ENCODE measurements around the gene KCNH3.

Gene KCNH3

DNA sequence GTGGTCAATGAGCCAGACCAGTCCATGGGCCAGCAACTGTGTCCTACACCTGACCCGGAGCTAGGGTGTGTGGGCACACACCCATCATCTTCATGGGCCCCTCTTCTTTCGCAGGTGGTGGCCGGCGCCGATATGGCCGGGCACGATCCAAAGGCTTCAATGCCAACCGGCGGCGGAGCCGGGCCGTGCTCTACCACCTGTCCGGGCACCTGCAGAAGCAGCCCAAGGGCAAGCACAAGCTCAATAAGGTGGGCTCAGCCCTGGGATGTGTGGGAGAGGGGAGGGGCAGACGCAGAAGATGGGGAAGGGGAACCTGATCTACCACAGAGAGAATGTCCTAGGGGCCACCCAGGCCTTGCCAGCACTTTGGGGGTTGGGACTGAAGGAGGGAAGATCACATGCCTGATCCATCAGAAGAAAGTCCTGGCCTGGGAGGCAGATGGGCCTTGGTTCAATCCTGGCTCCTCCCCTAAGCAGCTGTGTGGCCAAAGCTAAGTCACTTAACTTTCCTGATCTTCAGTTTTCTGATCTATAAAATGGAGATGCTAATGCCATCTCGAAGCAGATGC lies 3.8 kb downstream of the KCNH3 start:
- TF ChIP-seq, protein P1, sequence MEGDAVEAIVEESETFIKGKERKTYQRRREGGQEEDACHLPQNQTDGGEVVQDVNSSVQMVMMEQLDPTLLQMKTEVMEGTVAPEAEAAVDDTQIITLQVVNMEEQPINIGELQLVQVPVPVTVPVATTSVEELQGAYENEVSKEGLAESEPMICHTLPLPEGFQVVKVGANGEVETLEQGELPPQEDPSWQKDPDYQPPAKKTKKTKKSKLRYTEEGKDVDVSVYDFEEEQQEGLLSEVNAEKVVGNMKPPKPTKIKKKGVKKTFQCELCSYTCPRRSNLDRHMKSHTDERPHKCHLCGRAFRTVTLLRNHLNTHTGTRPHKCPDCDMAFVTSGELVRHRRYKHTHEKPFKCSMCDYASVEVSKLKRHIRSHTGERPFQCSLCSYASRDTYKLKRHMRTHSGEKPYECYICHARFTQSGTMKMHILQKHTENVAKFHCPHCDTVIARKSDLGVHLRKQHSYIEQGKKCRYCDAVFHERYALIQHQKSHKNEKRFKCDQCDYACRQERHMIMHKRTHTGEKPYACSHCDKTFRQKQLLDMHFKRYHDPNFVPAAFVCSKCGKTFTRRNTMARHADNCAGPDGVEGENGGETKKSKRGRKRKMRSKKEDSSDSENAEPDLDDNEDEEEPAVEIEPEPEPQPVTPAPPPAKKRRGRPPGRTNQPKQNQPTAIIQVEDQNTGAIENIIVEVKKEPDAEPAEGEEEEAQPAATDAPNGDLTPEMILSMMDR (IDR thresholded peaks at IDR 0.05): no peak
- H3K27ac ChIP-seq: no peak overlapping the region

DNA sequence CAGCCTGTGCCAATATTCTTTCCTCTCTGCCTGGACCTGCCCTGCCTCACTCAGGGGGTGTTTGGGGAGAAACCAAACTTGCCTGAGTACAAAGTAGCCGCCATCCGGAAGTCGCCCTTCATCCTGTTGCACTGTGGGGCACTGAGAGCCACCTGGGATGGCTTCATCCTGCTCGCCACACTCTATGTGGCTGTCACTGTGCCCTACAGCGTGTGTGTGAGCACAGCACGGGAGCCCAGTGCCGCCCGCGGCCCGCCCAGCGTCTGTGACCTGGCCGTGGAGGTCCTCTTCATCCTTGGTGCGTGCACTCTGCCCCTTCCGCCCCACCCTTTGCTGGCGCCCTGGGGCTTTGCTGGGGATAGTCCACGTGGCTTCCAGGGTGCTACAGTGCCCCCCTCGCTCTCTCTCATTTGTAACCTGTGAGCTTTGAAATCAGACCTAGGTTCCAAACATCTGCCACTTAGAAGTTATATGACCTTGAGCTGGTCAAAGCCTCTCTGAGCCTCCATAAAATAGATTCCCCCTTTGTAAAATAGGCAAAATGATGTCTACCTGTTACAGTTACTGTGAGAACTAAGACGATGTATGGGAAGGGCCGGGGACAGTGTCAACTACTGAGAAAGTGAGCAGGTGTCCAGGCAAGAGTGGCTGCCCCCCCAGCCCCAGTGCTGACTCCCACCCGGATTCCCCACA lies 4.5 kb downstream of the KCNH3 start:
- TF ChIP-seq, protein P1 (IDR thresholded peaks at IDR 0.05): no peak
- no peak for TF ChIP-seq ZFX (IDR thresholded peaks at IDR 0.05; ENCODE audit: borderline replicate concordance)
- H3K27ac ChIP-seq: no peak overlapping the region

DNA sequence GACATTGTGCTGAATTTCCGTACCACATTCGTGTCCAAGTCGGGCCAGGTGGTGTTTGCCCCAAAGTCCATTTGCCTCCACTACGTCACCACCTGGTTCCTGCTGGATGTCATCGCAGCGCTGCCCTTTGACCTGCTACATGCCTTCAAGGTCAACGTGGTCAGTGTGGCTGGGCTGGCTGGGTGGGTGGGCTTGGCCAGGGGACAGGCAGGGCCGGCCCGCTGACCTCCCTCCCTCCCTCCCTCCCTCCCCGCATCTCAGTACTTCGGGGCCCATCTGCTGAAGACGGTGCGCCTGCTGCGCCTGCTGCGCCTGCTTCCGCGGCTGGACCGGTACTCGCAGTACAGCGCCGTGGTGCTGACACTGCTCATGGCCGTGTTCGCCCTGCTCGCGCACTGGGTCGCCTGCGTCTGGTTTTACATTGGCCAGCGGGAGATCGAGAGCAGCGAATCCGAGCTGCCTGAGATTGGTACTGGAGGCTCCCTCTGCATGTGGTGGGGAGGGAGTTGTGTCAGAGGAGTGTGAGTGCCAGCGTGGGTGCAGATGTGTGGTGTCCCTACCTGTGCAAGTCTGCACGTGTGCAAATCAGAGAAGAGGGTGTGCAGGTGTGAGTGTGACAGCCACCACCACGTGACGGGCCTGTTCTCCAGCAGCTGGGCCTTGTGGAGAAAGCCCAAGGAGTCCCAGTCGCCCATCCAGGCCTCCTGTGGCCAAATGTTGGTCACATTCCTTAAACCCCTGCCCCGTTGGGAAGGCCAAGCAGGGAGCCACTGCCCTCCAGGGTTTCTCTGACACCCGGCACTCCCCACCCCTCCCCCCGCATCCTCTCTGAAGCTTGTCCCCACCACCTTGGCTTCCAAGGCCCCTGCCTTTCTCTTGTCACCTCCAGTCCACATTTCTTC lies 5.3 kb downstream of the KCNH3 start:
- TF ChIP-seq, protein P1 (IDR thresholded peaks at IDR 0.05): no peak
- TF ChIP-seq ZFX (IDR thresholded peaks at IDR 0.05; ENCODE audit: borderline replicate concordance): no peak
- no peak overlapping the region for H3K27ac ChIP-seq

DNA sequence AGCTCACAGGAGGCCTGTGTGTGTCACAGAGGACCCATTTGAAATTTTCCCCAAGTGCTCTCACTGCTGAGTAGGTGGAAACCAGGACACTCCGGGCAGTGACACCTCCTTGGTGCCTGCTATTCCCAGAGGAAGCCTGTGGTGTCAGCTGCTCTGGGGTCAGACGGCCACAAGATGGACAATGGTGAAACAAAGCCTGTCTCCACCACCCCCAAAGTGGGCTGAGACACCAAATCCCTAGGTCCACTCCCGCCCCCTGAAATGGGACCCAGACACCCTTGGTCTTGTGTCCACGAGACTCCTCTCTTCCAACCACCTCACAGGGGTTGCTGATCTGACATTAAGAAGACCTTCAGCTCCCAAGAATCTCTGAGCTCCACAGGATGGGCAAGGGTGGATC lies 7.0 kb downstream of the KCNH3 start:
- TF ChIP-seq, protein P1 (IDR thresholded peaks at IDR 0.05): no peak
- no peak for TF ChIP-seq ZFX (IDR thresholded peaks at IDR 0.05; ENCODE audit: borderline replicate concordance)
- H3K27ac ChIP-seq: no peak overlapping the region

DNA sequence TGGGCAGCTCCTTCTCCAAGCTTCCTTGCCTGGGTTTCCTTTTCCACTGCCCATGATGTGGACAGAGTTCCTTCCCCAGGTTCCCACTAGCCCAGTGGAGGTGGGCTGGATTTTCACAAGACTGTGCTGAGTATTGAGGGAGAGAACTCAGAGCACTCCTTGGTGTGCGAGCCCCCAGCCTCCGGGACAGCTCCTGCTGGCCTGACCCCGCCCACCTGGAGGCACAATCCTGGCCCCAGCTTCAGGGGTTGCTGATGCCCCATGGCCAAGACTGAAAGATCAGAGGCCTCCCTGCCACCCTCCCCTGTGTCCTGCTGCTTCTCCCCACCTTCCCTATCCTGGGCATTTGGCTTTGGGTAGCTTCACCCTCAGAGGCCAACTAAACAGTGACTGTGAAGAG lies 7.7 kb downstream of the KCNH3 start:
- TF ChIP-seq, protein P1 (IDR thresholded peaks at IDR 0.05): no peak
- TF ChIP-seq ZFX (IDR thresholded peaks at IDR 0.05; ENCODE audit: borderline replicate concordance): no peak
- H3K27ac ChIP-seq: no peak overlapping the region

DNA sequence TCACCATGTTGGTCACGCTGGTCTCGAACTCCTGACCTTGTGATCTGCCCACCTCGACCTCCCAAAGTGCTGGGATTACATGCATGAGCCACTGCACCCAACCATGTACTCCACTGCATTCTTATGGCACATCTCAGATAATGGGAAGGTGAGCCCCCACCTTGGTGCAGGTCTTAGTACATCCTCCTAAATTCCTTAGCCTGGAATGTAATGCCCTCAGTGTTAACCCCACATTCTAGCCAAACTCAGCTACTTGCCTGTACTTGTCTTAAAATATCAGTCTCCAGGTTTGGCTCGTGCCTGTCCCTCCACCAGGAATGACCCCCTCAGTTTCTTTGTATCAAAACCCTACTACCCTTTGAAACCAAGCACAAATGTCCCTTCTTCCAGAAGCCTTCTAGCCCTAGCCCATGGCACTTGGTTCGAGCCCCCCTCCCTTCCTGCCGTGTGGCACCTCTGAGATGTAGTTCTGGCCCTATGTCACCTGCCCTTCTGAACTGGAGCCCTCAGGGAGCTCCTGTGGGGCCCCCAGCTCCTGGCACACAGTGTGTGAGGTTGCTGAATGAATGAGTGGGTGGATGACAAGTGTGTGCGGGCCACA lies 8.4 kb downstream of the KCNH3 start:
- TF ChIP-seq ZFX (IDR thresholded peaks at IDR 0.05; ENCODE audit: borderline replicate concordance): no peak
- TF ChIP-seq, protein P1 (IDR thresholded peaks at IDR 0.05): no peak
- H3K27ac ChIP-seq: no peak overlapping the region
